Measurements from ENCODE around the gene KIF16B. TPM values are rescaled to one million over a fixed set of nuclear protein-coding genes. Genes with fewer than 3 reads are reported as not detected.

The KIF16B gene
- total RNA-seq, 1 experiment from 2014 or later, result 7.0 TPM

DNA sequence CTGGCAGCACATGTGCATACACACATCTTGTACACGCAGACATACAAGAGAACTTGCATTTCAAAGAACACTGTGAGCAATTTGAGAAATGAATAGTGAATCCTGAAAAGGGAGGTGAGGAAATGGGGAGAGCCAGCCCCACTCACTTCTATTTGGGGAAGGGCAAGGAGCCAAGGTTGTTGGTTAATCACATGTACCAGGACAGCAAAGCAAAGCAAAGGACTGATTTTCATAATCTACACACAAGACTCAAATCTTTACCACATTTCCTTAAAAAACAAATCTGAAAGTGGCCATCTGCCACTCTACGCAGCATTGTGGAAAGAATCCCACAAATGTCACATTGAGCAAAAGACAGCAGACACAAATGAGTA is 35.0 kb upstream of the KIF16B start (continued):
- TF ChIP-seq YY1 (IDR thresholded peaks at IDR 0.05; ENCODE audit: extremely low read depth, insufficient replicate concordance, low read depth, low read length) (no peak), EZH2 (IDR thresholded peaks at IDR 0.05) (no peak), POLR2AphosphoS5 (IDR thresholded peaks at IDR 0.05; ENCODE audit: low read depth, low read length) (no peak), EZH2phosphoT487 (IDR thresholded peaks at IDR 0.05; ENCODE audit: borderline replicate concordance) (no peak), ZNF274 (IDR thresholded peaks at IDR 0.05; ENCODE audit: low read depth, low read length) (no peak)
- TF ChIP-seq, protein P1, sequence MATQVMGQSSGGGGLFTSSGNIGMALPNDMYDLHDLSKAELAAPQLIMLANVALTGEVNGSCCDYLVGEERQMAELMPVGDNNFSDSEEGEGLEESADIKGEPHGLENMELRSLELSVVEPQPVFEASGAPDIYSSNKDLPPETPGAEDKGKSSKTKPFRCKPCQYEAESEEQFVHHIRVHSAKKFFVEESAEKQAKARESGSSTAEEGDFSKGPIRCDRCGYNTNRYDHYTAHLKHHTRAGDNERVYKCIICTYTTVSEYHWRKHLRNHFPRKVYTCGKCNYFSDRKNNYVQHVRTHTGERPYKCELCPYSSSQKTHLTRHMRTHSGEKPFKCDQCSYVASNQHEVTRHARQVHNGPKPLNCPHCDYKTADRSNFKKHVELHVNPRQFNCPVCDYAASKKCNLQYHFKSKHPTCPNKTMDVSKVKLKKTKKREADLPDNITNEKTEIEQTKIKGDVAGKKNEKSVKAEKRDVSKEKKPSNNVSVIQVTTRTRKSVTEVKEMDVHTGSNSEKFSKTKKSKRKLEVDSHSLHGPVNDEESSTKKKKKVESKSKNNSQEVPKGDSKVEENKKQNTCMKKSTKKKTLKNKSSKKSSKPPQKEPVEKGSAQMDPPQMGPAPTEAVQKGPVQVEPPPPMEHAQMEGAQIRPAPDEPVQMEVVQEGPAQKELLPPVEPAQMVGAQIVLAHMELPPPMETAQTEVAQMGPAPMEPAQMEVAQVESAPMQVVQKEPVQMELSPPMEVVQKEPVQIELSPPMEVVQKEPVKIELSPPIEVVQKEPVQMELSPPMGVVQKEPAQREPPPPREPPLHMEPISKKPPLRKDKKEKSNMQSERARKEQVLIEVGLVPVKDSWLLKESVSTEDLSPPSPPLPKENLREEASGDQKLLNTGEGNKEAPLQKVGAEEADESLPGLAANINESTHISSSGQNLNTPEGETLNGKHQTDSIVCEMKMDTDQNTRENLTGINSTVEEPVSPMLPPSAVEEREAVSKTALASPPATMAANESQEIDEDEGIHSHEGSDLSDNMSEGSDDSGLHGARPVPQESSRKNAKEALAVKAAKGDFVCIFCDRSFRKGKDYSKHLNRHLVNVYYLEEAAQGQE (IDR thresholded peaks at IDR 0.05; ENCODE audit: low read depth), result no peak

DNA sequence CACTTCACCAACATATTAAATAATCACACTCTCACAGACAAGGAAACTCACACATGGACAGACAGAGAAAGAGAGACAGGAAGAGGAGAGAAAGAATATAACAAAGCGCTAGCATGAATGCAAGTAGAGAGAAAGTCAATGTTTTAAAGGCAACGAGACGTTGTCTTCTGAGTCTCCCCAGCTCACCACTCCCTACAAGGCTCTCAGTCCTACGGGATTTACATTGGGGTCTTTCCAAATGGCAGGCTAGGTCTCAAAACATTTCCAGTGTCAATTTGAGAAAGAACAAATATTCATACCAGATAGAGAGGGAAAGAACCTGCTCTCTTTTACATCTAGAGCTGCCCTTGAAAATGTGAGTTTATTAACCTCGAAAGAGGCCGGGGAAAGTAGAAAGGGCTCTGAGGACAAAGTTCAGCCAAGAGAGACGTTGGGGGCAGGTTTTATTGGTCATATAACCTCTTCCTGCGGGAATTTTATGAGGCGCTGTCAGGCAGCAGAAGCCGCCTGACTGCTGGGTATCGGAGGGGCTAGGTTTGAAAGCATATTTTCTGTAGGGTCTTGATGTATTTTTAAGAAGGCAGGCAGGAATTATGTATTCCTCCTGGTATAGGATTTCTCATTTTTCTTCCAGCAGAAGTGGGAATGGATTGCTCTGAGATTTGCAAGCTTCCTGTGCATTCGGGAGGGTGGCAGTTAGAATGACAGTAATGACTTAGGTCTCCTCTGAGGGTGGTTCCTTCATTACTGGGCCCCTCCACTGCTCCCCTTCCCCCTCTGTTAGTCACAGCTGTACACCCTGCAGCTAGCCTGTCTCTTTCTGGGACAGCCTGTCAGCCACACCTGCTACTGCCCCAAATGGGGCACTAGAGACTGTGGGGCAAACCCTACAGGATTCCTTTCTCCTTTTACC is 34.4 kb upstream of the KIF16B start:
- Histone ChIP-seq H3K9me3 (ENCODE audit: control insufficient read depth in 1 of 2, insufficient read depth in 1 of 2, low read depth in 1 of 2, low read length in 2 of 2) (no peaks in the 10 kb centered on the region), H3K79me2 (ENCODE audit: insufficient read depth, low read length) (no peaks in the 10 kb centered on the region), H3K27ac (ENCODE audit: low read depth, low read length) (no peak overlapping the region), H3K4me1 (ENCODE audit: control insufficient read depth in 1 of 2, insufficient read depth in 2 of 2, low read length in 2 of 2) (no peaks in the 10 kb centered on the region), H3K4me3 (replicated peaks in 1 of 2; ENCODE audit: low read depth in 1 of 2, low read length in 2 of 2) (no peak overlapping the region), H3K36me3 (ENCODE audit: control insufficient read depth in 1 of 2, insufficient read depth in 2 of 2, low read length in 2 of 2) (no peaks in the 10 kb centered on the region), H3K9ac (ENCODE audit: low read length) (no peak overlapping the region), H3K27me3 (ENCODE audit: insufficient read depth, low read length) (peaks cover 8% of the 10 kb centered on the region), H3K9me2 (ENCODE audit: insufficient read depth) (no peaks in the 10 kb centered on the region), H2AFZ (ENCODE audit: low read depth, low read length, poor library complexity, severe bottlenecking) (no peak overlapping the region), H3K4me2 (ENCODE audit: low read length) (no peak overlapping the region), H4K20me1 (ENCODE audit: insufficient read depth) (no peaks in the 10 kb centered on the region)
- RAD21 ChIA-PET (ENCODE audit: low non-redundant PET in 1 of 2, low total read pairs in 2 of 2, uncharacterized antibody in 2 of 2, unreplicated experiment in 2 of 2), result no interaction called here
- BruUV-seq (replicated peaks), result no TSS peak
- DNase-seq (ENCODE audit: low read depth, low spot score) (no peak), ATAC-seq (no peak)
- intact Hi-C loops (cut with micrococcal nuclease), result no loop called here
- CTCF ChIA-PET, result no interaction called here
- POLR2A ChIA-PET, result no interaction called here
- TF ChIP-seq CEBPB (IDR thresholded peaks at IDR 0.05; ENCODE audit: low read depth), result no peak
- TF ChIP-seq JUND (IDR thresholded peaks at IDR 0.05), result no peak
- TF ChIP-seq, protein P1 (IDR thresholded peaks at IDR 0.05; ENCODE audit: low read depth), result no peak
- TF ChIP-seq ZNF274 (IDR thresholded peaks at IDR 0.05; ENCODE audit: low read depth, low read length), result no peak
- no peak for TF ChIP-seq ELF1 (IDR thresholded peaks at IDR 0.05; ENCODE audit: borderline replicate concordance, low read depth)
- TF ChIP-seq TCF7L2 (IDR thresholded peaks at IDR 0.05; ENCODE audit: borderline replicate concordance, extremely low read depth, insufficient read depth, insufficient read length), result no peak
- TF ChIP-seq CBX3 (IDR thresholded peaks at IDR 0.05; ENCODE audit: low read depth), result no peak
- TF ChIP-seq ZFX (IDR thresholded peaks at IDR 0.05), result no peak
- TF ChIP-seq, protein P2, sequence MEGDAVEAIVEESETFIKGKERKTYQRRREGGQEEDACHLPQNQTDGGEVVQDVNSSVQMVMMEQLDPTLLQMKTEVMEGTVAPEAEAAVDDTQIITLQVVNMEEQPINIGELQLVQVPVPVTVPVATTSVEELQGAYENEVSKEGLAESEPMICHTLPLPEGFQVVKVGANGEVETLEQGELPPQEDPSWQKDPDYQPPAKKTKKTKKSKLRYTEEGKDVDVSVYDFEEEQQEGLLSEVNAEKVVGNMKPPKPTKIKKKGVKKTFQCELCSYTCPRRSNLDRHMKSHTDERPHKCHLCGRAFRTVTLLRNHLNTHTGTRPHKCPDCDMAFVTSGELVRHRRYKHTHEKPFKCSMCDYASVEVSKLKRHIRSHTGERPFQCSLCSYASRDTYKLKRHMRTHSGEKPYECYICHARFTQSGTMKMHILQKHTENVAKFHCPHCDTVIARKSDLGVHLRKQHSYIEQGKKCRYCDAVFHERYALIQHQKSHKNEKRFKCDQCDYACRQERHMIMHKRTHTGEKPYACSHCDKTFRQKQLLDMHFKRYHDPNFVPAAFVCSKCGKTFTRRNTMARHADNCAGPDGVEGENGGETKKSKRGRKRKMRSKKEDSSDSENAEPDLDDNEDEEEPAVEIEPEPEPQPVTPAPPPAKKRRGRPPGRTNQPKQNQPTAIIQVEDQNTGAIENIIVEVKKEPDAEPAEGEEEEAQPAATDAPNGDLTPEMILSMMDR (IDR thresholded peaks at IDR 0.05 in 2 of 3, conservative IDR thresholded peaks at IDR 0.05 in 1 of 3; ENCODE audit: borderline replicate concordance in 1 of 3, insufficient read depth in 1 of 3, low read depth in 2 of 3, low read length in 2 of 3), result no peak
- no peak for TF ChIP-seq EZH2 (IDR thresholded peaks at IDR 0.05)
